Upper lobe of left lung (tissue), 4 donors: ENCODE results near the gene ACOT12.

ENCODE experiments used
- CTCF ChIP-seq, 6 experiments: fragments of 450-650 bp in 4 of 6; fragments of 200-600 bp in 2 of 6; sonication (generic) in 2 of 6; IDR thresholded peaks; one replicate each; pipeline ENCODE4 v1.5.1; 2016 to 2019; ENCODE audit warnings: antibody characterized with exemption in 6 of 6
- EP300 ChIP-seq, 4 donors: sonication (generic); formaldehyde crosslinking; IDR thresholded peaks; one replicate each; pipeline ENCODE4 v1.5.1; 2017; ENCODE audit warnings: antibody characterized with exemption in 4 of 4, control low read depth in 2 of 4
- POLR2A ChIP-seq, 4 donors: fragments of 450-650 bp; IDR thresholded peaks; one replicate each; pipeline ENCODE4 v1.5.1; 2016 to 2017; ENCODE audit warnings: antibody characterized with exemption in 4 of 4, mild to moderate bottlenecking in 2 of 4

GRCh38 chr5:81395262-81395661 is 1.3 kb upstream of the ACOT12 start:
- TF ChIP-seq POLR2A (IDR thresholded peaks at IDR 0.05) (no peak), CTCF (IDR thresholded peaks at IDR 0.05) (no peak), EP300 (IDR thresholded peaks at IDR 0.05) (no peak)
